K562 (cell line): ENCODE measurements around the gene C1QTNF12. TPM values are rescaled to one million over a fixed set of nuclear protein-coding genes. Genes with fewer than 3 reads are reported as not detected.
A peak's percentile ranks its signal among the peaks of the same experiment; 100 is the strongest.

ENCODE experiments used
- ATF1 ChIP-seq, 2 experiments: fragments of 450-650 bp in 1 of 2; IDR thresholded peaks; 2 replicates each; pipeline ENCODE4 v1.6.1; 2016; ENCODE audit warnings: missing compliant biosample characterization in 1 of 2, missing genetic modification characterization in 1 of 2
- BRF2 ChIP-seq: IDR thresholded peaks from 3 replicates; pipeline ENCODE4 v1.6.1; 2011; ENCODE audit warnings: borderline replicate concordance, mild to moderate bottlenecking; ENCODE audit not compliant: insufficient read length, insufficient read depth
- E2F5 ChIP-seq: sonication (generic); formaldehyde crosslinking; IDR thresholded peaks from 2 replicates; pipeline ENCODE4 v1.8.0; 2022; ENCODE audit warnings: mild to moderate bottlenecking, missing genetic modification reagents
- FUS ChIP-seq: fragments of 200-400 bp; formaldehyde crosslinking; optimal IDR thresholded peaks from 2 replicates; pipeline ENCODE3; 2017; ENCODE audit warnings: low read depth, low read length
- GABPB2 ChIP-seq: fragments of 250-450 bp; sonication (Bioruptor Pico); conservative IDR thresholded peaks from 2 replicates; pipeline ENCODE4 v1.5.1; 2021; ENCODE audit warnings: mild to moderate bottlenecking
- IFI16 ChIP-seq: fragments of 250-450 bp; sonication (Bioruptor Pico); IDR thresholded peaks from 2 replicates; pipeline ENCODE4 v2.1.2; 2022; ENCODE audit warnings: mild to moderate bottlenecking, inconsistent platforms
- MLLT1 ChIP-seq, 2 experiments: fragments of 450-650 bp; IDR thresholded peaks; 2 replicates each; pipeline ENCODE4 v1.6.1; 2016
- PKNOX1 ChIP-seq: fragments of 450-650 bp; IDR thresholded peaks from 2 replicates; pipeline ENCODE4 v1.6.1; 2016
- PPARD ChIP-seq: fragments of 250-450 bp; sonication (Bioruptor Pico); IDR thresholded peaks from 2 replicates; pipeline ENCODE4 v1.8.0; 2022; ENCODE audit warnings: inconsistent platforms, mild to moderate bottlenecking, moderate library complexity
- ZBTB1 ChIP-seq: sonication (generic); formaldehyde crosslinking; IDR thresholded peaks from 2 replicates; pipeline ENCODE4 v1.8.1; 2023; ENCODE audit warnings: missing genetic modification reagents, low read depth, mild to moderate bottlenecking, borderline replicate concordance
- ZBTB11 ChIP-seq, 3 experiments: fragments of 200-800 bp in 1 of 3; fragments of 250-450 bp in 1 of 3; fragments of 450-650 bp in 1 of 3; sonication (Bioruptor Pico) in 1 of 3; sonication (Bioruptor generic) in 1 of 3; formaldehyde crosslinking in 1 of 3; IDR thresholded peaks; 2 replicates each; pipeline versions ENCODE4 v1.6.1 to v1.8.0; 2016 to 2022; ENCODE audit warnings: mild to moderate bottlenecking in 2 of 3, missing genetic modification characterization in 2 of 3, missing compliant biosample characterization in 1 of 3, moderate library complexity in 1 of 3
- ZBTB33 ChIP-seq: sonication (generic); formaldehyde crosslinking; IDR thresholded peaks from 2 replicates; pipeline ENCODE4 v1.8.1; 2023; ENCODE audit warnings: mild to moderate bottlenecking, missing genetic modification reagents
- ZNF134 ChIP-seq: fragments of 250-450 bp; sonication (Bioruptor Pico); conservative IDR thresholded peaks from 2 replicates; pipeline ENCODE4 v1.4.0; 2020
- ZNF282 ChIP-seq: sonication (generic); formaldehyde crosslinking; IDR thresholded peaks from 2 replicates; pipeline ENCODE4 v1.8.1; 2023; ENCODE audit warnings: missing genetic modification reagents
- ZNF780A ChIP-seq: fragments of 250-450 bp; sonication (Bioruptor Pico); IDR thresholded peaks from 2 replicates; pipeline ENCODE4 v1.5.0; 2021; ENCODE audit warnings: mild to moderate bottlenecking
- polyA plus RNA-seq, 8 experiments: library from polyadenylated mRNA; depleted of rRNA in 4 of 8; stranded (reverse) in 5 of 8; unstranded in 3 of 8; fragments of >200 nt; fragmentation: Nextera tagmentation in 2 of 8; fragmentation: Illumina TruSeq in 1 of 8; extraction: Ambion mirVana in 2 of 8; extraction: Trizol in 1 of 8; gene quantifications; 2 replicates each; pipeline versions ENCODE4 v1.2.1 to v1.2.3, GENCODE V29; 2011 to 2014; ENCODE audit warnings: inconsistent platforms in 1 of 8, missing spikeins in 1 of 8
- total RNA-seq, 7 experiments: library from RNA; depleted of rRNA in 6 of 7; stranded (reverse); fragments of >200 nt in 6 of 7; fragmentation: Illumina TruSeq in 2 of 7; extraction: Trizol in 2 of 7; gene quantifications; 2 replicates each; pipeline versions ENCODE4 v1.2.1 to v1.2.3, GENCODE V29; 2011 to 2021; ENCODE audit warnings: low replicate concordance in 1 of 7

C1QTNF12 gene
- total and polyA plus RNA-seq, 9 of the 15 experiments (the other 6 are each of a cell fraction or from before 2014, with no cell fraction given) = 0.11 to 4.3 (median 0.93) TPM; not detected in 3

GRCh38 chr1:1273512-1274298, 27.2 kb upstream of the C1QTNF12 start, which contains the start of gene UBE2J2 (continued):
- TF ChIP-seq ZBTB33 (CRISPR knock-in tag) (no peak), PPARD (CRISPR knock-in tag) (no peak), IFI16 (CRISPR knock-in tag) (no peak), FUS (peak; percentile 15), ATF1 (CRISPR knock-in tag; IDR thresholded peaks at IDR 0.05) (no peak), ATF1 (tag; IDR thresholded peaks at IDR 0.05) (no peak), ZNF134 (CRISPR knock-in tag) (no peak), BRF2 (no peak), ZBTB1 (CRISPR knock-in tag) (no peak), GABPB2 (CRISPR knock-in tag) (no peak), ZNF282 (CRISPR knock-in tag) (peak; percentile 86), E2F5 (CRISPR knock-in tag) (no peak), ZBTB11 (CRISPR knock-in tag; IDR thresholded peaks at IDR 0.05) (peak in 1 of 3 experiments; percentile 85; a peak in 2 of 6 replicates), MLLT1 (IDR thresholded peaks at IDR 0.05) (no peak), ZNF780A (CRISPR knock-in tag) (no peak), PKNOX1 (no peak)
